SU-DHL-6 (cell line): Measurements from ENCODE around the gene SPANXA2.

Experiments used
- EZH2phosphoT487 ChIP-seq: fragments of 200-600 bp; sonication (generic), shearing (Covaris generic); conservative IDR thresholded peaks from 2 replicates; pipeline ENCODE4 v1.6.1; 2018; ENCODE audit warnings: mild to moderate bottlenecking, antibody characterized with exemption, low read length, moderate library complexity, mixed read lengths
- TF ChIP-seq, protein P1 (sequence below): fragments of 200-600 bp; sonication (generic); IDR thresholded peaks from one replicate; pipeline ENCODE4 v1.5.1; 2017; ENCODE audit warnings: antibody characterized with exemption, mild to moderate bottlenecking, low read length, moderate library complexity; ENCODE audit not compliant: insufficient read depth, poor library complexity, severe bottlenecking

DNA sequence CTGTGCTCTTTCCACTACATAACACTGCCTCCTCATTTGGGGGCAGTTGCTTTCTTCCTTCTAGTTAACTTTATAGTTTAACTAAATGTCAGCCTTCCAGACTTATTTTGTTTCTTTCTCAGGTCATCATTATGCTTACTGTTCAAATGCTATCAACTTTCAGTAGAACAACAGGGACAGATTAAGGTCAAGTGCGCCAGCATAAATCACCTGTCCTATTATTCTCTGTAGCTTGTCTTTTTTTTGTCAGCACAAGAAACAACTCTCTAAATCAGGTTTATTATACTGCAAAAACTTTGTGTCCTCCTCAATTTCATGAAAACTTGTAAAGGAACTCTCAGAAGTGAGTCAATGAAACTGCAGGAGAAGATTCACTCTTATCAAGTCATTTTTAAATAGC lies 19.6 kb downstream of the SPANXA2 start:
- TF ChIP-seq, protein P1, sequence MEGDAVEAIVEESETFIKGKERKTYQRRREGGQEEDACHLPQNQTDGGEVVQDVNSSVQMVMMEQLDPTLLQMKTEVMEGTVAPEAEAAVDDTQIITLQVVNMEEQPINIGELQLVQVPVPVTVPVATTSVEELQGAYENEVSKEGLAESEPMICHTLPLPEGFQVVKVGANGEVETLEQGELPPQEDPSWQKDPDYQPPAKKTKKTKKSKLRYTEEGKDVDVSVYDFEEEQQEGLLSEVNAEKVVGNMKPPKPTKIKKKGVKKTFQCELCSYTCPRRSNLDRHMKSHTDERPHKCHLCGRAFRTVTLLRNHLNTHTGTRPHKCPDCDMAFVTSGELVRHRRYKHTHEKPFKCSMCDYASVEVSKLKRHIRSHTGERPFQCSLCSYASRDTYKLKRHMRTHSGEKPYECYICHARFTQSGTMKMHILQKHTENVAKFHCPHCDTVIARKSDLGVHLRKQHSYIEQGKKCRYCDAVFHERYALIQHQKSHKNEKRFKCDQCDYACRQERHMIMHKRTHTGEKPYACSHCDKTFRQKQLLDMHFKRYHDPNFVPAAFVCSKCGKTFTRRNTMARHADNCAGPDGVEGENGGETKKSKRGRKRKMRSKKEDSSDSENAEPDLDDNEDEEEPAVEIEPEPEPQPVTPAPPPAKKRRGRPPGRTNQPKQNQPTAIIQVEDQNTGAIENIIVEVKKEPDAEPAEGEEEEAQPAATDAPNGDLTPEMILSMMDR: no peak
- TF ChIP-seq EZH2phosphoT487: no peak
